WTC11 (cell line): ENCODE data around the gene PTPRK. TPM values are rescaled to one million over a fixed set of nuclear protein-coding genes. Genes with fewer than 3 reads are reported as not detected.

Experiments
- ATAC-seq: fragments of 200-7000 bp; cut with Tn5 transposase; 2 replicates; pipeline ENCODE4 v1.10.0; 2021; ENCODE audit warnings: mild to moderate bottlenecking, moderate library complexity
- CTCF ChIA-PET: fragments of 300-600 bp; sonication (Branson Sonifier 250); formaldehyde crosslinking; loops from one replicate; lab custom pipeline; 2021; ENCODE audit warnings: antibody characterized with exemption; lab: Charles Lee
- POLR2A ChIA-PET: fragments of 350-600 bp; sonication (Branson Sonifier 250); formaldehyde crosslinking; loops from one replicate; lab custom pipeline; 2021; ENCODE audit warnings: antibody characterized with exemption; lab: Charles Lee
- DNase-seq: peaks from one replicate; pipeline ENCODE4 v3.0.0; 2021; ENCODE audit warnings: low spot score
- H3K27ac Mint-ChIP-seq: 2 replicates; pipeline ENCODE4 v1.8.0; 2021; ENCODE audit warnings: mixed read lengths
- H3K27me3 Mint-ChIP-seq: 2 replicates; pipeline ENCODE4 v1.8.0; 2021; ENCODE audit warnings: low read depth, mild to moderate bottlenecking, moderate library complexity, mixed read lengths
- H3K36me3 Mint-ChIP-seq: 2 replicates; pipeline ENCODE4 v1.8.0; 2021; ENCODE audit warnings: mixed read lengths
- H3K4me1 Mint-ChIP-seq: 2 replicates; pipeline ENCODE4 v1.8.0; 2022; ENCODE audit warnings: mixed read lengths
- H3K4me3 Mint-ChIP-seq: 2 replicates; pipeline ENCODE4 v1.8.0; 2021; ENCODE audit warnings: mild to moderate bottlenecking, moderate library complexity, mixed read lengths
- H3K9me3 Mint-ChIP-seq: 2 replicates; pipeline ENCODE4 v1.8.0; 2021; ENCODE audit warnings: mixed read lengths
- ARID4B ChIP-seq: sonication (generic); formaldehyde crosslinking; IDR thresholded peaks from 2 replicates; pipeline ENCODE4 v1.8.0; 2023; ENCODE audit warnings: missing genetic modification reagents, mild to moderate bottlenecking, borderline replicate concordance
- ATF2 ChIP-seq: sonication (generic); formaldehyde crosslinking; IDR thresholded peaks from 2 replicates; pipeline ENCODE4 v1.8.1; 2022; ENCODE audit warnings: low read depth, missing genetic modification reagents, borderline replicate concordance
- CREM ChIP-seq: sonication (generic); formaldehyde crosslinking; IDR thresholded peaks from 2 replicates; pipeline ENCODE4 v1.8.1; 2022; ENCODE audit warnings: mild to moderate bottlenecking, missing genetic modification reagents, moderate library complexity
- E2F1 ChIP-seq: sonication (generic); formaldehyde crosslinking; IDR thresholded peaks from 2 replicates; pipeline ENCODE4 v1.8.0; 2022; ENCODE audit warnings: mild to moderate bottlenecking, missing genetic modification reagents
- E2F5 ChIP-seq: sonication (generic); formaldehyde crosslinking; IDR thresholded peaks from 2 replicates; pipeline ENCODE4 v1.8.1; 2022; ENCODE audit warnings: mild to moderate bottlenecking, moderate library complexity, missing genetic modification reagents
- ESRRA ChIP-seq: sonication (generic); formaldehyde crosslinking; IDR thresholded peaks from 2 replicates; pipeline ENCODE4 v1.8.1; 2022; ENCODE audit warnings: mild to moderate bottlenecking, missing genetic modification reagents, borderline replicate concordance
- NFE2L1 ChIP-seq: sonication (generic); formaldehyde crosslinking; IDR thresholded peaks from 2 replicates; pipeline ENCODE4 v1.8.1; 2023; ENCODE audit warnings: missing genetic modification reagents
- NR3C1 ChIP-seq: sonication (generic); formaldehyde crosslinking; conservative IDR thresholded peaks from 2 replicates; pipeline ENCODE4 v1.8.1; 2023; ENCODE audit warnings: low read depth, mild to moderate bottlenecking, missing genetic modification reagents
- PRDM15 ChIP-seq: sonication (generic); formaldehyde crosslinking; IDR thresholded peaks from 2 replicates; pipeline ENCODE4 v1.8.0; 2022; ENCODE audit warnings: missing genetic modification reagents
- RORB ChIP-seq: fragments of 250-450 bp; sonication (Bioruptor Pico); IDR thresholded peaks from 2 replicates; pipeline ENCODE4 v1.9.0; 2021; ENCODE audit warnings: mild to moderate bottlenecking
- TEAD4 ChIP-seq: sonication (generic); formaldehyde crosslinking; IDR thresholded peaks from 2 replicates; pipeline ENCODE4 v1.8.0; 2022; ENCODE audit warnings: mild to moderate bottlenecking, missing genetic modification reagents
- ZSCAN18 ChIP-seq: fragments of 250-450 bp; sonication (Bioruptor Pico); IDR thresholded peaks from 2 replicates; pipeline ENCODE4 v2.1.2; 2022; ENCODE audit warnings: mild to moderate bottlenecking, moderate library complexity
- total RNA-seq: library from RNA; stranded (reverse); gene quantifications from 3 replicates; pipeline ENCODE4 v1.2.3, GENCODE V29; 2021
- TF ChIP-seq, protein P1 (sequence below): sonication (generic); formaldehyde crosslinking; conservative IDR thresholded peaks from 2 replicates; pipeline ENCODE4 v1.8.1; 2023; ENCODE audit warnings: mild to moderate bottlenecking, low read depth, missing genetic modification reagents, moderate library complexity
- TF ChIP-seq, protein P2 (sequence below): fragments of 200-600 bp; IDR thresholded peaks from 2 replicates; pipeline ENCODE4 v1.8.0; 2022; ENCODE audit warnings: antibody characterized with exemption

The PTPRK gene
- total RNA-seq, 1 experiment from 2014 or later, result 44.8 TPM

DNA sequence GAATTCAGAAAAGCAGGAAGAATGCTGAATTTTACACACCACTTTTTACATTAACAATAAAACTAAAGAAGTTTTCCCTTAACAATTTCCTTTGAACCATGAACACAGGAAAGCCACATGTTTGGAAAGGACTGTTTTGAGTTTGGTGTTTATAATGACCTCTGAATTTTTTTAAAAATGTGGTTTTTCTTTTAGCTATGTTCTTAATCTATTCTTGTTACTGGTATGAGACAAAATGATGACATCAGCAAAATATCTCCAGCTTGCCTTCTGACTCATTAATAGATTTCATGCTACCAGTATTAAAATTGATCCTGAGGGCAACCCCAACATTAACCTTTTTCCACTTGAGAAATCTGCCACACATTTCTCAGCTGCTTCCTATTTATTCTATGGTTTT, 402.0 kb downstream of the PTPRK start:
- DNase-seq, result no peak
- Mint-ChIP-seq H3K9me3 (no peaks in the 10 kb centered on the region), H3K4me3 (no peak overlapping the region), H3K27me3 (no peaks in the 10 kb centered on the region), H3K36me3 (no peaks in the 10 kb centered on the region), H3K27ac (no peak overlapping the region), H3K4me1 (no peaks in the 10 kb centered on the region)
- ChIA-PET POLR2A (no interaction called here), CTCF (no interaction called here)
- TF ChIP-seq, protein P1, sequence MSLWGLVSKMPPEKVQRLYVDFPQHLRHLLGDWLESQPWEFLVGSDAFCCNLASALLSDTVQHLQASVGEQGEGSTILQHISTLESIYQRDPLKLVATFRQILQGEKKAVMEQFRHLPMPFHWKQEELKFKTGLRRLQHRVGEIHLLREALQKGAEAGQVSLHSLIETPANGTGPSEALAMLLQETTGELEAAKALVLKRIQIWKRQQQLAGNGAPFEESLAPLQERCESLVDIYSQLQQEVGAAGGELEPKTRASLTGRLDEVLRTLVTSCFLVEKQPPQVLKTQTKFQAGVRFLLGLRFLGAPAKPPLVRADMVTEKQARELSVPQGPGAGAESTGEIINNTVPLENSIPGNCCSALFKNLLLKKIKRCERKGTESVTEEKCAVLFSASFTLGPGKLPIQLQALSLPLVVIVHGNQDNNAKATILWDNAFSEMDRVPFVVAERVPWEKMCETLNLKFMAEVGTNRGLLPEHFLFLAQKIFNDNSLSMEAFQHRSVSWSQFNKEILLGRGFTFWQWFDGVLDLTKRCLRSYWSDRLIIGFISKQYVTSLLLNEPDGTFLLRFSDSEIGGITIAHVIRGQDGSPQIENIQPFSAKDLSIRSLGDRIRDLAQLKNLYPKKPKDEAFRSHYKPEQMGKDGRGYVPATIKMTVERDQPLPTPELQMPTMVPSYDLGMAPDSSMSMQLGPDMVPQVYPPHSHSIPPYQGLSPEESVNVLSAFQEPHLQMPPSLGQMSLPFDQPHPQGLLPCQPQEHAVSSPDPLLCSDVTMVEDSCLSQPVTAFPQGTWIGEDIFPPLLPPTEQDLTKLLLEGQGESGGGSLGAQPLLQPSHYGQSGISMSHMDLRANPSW (CRISPR knock-in tag), result no peak
- no peak for TF ChIP-seq E2F1 (CRISPR knock-in tag)
- TF ChIP-seq ZSCAN18 (CRISPR knock-in tag), result no peak
- no peak for TF ChIP-seq PRDM15 (CRISPR knock-in tag)
- no peak for TF ChIP-seq CREM
- no peak for TF ChIP-seq RORB (CRISPR knock-in tag)
- no peak for ATAC-seq

GRCh38 chr6:128117916-128118315, 402.5 kb downstream of the PTPRK start:
- Mint-ChIP-seq H3K27ac (no peak overlapping the region), H3K4me1 (no peaks in the 10 kb centered on the region), H3K27me3 (no peaks in the 10 kb centered on the region), H3K9me3 (no peaks in the 10 kb centered on the region), H3K4me3 (no peak overlapping the region), H3K36me3 (no peaks in the 10 kb centered on the region)
- DNase-seq (no peak), ATAC-seq (no peak)
- ChIA-PET POLR2A (no interaction called here), CTCF (no interaction called here)
- no peak for TF ChIP-seq ESRRA (CRISPR knock-in tag)
- no peak for TF ChIP-seq ATF2

DNA sequence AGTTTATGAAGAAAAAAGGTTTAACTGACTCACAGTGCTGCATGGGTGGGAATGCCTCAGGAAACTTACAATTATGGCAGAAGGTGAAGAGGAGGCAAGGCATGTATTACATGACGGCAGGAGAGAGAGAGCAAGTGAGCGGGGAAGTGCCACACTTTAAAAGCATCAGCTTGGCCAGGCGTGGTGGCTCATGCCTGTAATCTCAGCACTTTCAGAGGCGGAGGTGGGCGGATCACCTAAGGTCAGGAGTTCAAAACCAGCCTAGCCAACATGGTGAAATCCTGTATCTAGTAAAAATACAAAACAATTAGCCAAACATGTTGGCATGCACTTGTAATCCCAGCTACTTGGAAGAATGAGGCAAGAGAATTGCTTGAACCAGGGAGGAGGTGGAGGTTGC, 406.2 kb downstream of the PTPRK start:
- DNase-seq (no peak), ATAC-seq (no peak)
- no peak overlapping the region for H3K27ac Mint-ChIP-seq
- H3K4me3 Mint-ChIP-seq, result no peak overlapping the region
- H3K9me3 Mint-ChIP-seq, result no peaks in the 10 kb centered on the region
- POLR2A ChIA-PET, result no interaction called here
- H3K27me3 Mint-ChIP-seq, result no peaks in the 10 kb centered on the region
- no peaks in the 10 kb centered on the region for H3K36me3 Mint-ChIP-seq
- CTCF ChIA-PET, result no interaction called here
- no peaks in the 10 kb centered on the region for H3K4me1 Mint-ChIP-seq
- TF ChIP-seq RORB (CRISPR knock-in tag) (no peak), E2F5 (no peak), ARID4B (CRISPR knock-in tag) (no peak), NR3C1 (no peak), NFE2L1 (CRISPR knock-in tag) (no peak), TEAD4 (CRISPR knock-in tag) (no peak)
- TF ChIP-seq, protein P2, sequence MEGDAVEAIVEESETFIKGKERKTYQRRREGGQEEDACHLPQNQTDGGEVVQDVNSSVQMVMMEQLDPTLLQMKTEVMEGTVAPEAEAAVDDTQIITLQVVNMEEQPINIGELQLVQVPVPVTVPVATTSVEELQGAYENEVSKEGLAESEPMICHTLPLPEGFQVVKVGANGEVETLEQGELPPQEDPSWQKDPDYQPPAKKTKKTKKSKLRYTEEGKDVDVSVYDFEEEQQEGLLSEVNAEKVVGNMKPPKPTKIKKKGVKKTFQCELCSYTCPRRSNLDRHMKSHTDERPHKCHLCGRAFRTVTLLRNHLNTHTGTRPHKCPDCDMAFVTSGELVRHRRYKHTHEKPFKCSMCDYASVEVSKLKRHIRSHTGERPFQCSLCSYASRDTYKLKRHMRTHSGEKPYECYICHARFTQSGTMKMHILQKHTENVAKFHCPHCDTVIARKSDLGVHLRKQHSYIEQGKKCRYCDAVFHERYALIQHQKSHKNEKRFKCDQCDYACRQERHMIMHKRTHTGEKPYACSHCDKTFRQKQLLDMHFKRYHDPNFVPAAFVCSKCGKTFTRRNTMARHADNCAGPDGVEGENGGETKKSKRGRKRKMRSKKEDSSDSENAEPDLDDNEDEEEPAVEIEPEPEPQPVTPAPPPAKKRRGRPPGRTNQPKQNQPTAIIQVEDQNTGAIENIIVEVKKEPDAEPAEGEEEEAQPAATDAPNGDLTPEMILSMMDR, result no peak
